ENCODE data around the gene WNK2.

Gene WNK2

DNA sequence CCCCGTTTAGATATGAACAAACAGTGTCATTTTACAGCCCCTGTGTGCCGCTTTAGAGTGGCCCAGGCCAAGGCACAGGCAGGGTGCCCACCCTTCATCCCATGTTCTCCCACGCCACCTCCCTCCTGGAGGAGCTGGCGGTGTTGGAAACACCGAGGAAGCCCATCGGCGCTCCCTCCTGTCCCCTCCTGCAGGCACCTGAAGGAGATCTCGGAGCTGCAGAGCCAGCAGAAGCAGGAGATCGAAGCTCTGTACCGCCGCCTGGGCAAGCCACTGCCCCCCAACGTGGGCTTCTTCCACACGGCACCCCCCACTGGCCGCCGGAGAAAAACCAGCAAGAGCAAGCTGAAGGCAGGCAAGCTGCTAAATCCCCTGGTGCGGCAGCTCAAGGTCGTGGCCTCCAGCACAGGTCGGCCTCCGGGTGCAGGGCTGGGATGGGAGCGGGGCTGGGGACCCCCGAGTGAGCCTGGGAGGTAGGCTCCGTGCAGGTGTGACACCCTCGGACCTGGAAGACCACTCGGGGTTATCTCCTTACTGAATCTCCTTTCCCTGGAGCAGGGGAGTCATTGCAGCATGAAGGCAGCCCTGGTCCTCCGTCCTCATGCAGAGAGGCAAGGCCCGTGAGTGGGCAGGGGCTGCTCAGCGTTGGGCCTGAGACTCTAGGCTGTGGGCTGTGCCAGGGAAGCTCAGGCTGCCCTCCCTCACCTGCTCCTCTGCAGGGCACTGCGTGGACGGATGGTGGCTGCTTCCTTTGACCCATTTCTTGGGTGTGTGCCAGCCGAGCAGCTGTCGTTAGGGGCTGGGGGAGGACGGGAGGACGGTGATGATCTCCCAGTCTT lies 113.9 kb downstream of the WNK2 start:
- peak; percentile 38 for DNase-seq

DNA sequence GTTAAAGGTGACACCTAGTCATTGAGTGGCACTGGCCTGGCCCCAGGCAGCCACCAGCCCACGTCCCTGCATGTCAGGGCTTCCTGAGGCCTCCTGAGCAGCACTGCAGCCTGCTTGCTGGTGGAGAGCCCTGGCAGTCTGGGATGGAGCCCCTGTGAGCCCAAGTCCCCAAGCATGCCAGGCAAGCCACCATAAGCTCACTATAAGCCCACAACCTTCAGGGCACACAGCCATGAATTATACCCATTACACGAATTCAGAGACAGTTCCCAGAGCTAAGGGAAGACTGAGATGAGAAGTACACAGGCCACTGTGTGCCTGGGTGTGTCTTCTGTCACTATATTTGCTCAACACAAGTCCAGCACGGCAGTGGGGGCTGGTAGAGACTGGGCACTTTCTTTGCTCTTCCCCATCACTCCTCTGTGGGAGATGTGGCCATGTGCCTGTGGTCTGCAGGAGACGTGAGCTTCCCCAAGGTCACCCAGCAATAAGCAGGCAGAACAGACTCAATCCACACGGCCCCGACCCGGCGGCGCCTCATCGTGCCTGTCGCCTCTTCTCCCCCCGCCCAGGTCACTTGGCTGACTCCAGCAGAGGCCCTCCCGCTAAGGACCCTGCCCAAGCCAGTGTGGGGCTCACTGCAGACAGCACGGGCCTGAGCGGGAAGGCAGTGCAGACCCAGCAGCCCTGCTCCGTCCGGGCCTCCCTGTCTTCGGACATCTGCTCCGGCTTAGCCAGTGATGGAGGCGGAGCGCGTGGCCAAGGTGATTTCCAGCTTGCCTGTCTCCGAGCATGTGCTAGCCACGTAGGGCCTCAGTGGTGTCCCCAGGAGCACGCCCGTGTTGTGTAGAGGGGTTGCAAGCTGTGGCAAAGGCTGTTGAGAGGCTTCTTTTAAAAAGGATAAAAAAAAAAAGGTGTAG lies 114.8 kb downstream of the WNK2 start:
- no peak for DNase-seq

DNA sequence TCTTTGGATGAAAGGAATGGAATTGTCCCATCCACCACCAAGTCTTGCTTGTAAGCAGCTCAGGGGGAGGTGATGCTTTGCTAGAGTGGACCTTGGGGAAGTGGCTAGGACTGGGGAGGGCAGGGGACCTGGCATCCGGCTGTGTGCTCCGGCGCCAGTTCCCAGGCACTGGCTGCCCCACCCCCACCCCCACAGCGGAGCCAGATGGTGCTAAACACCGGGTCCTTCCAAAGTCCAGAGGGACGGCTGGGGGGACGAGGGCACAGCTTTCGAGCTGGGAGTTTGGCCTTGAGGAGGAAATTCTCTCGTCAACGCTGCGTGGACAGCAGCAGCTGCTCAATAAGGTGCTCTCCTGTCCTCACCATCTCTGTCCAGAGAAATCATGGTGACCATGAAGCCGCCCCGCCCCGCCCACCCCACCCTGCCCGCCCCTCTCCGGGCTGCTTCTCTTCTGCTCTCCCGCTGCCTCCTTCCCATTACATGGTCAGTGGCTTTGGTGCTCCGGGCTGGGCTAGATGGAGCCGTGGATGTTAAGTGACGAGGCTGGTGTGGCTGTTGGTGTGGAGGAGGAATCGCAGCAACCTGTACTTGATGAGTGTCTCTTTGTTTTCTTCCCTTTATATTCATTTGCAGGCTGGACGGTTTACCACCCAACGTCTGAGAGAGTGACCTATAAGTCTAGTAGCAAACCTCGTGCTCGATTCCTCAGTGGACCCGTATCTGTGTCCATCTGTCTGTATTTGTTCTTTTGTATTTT lies 115.7 kb downstream of the WNK2 start:
- DNase-seq, result no peak

DNA sequence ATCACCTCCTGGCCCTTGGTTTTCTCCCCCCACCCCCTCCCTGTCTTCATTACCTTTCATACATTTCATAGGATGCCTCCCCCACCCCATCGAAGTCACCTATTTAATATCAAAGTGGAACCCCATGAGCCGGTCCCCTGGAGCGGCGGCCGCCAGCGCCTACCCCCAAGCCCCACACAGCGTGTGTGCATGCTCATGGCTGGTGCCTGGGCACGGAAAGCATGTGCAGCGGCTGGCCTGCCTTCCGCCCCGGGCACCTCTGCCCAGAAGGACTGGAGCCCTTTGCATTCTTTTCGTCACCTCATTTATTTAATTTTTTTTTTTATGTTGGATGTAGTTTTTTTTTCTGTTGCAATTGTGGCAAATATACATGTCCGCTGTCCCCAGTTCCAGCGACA lies 116.2 kb downstream of the WNK2 start:
- no peak for DNase-seq

DNA sequence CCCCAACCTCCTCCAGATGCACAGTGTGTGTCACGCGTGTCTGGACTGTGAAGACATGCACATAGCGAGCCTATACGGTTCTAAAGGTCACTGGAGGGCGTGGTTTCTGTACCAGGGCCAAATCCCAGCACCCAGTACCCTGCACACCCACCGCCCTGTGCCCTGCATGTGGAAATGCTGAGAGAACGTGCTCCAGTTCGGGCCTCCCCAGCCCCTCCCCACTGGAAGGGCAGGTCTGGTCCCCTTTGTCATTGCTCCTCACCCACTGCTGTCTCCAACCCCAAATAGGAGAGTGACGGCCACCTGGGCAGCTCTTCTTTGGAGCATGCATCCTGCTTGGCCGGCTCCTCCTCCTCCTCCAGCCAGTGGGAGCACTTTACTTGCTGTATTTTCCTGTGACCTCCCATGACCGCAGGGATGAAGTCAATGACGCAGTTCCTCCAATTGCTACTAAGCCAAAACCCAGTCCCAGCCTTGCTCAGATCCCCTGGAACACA lies 116.7 kb downstream of the WNK2 start:
- no peak for DNase-seq

DNA sequence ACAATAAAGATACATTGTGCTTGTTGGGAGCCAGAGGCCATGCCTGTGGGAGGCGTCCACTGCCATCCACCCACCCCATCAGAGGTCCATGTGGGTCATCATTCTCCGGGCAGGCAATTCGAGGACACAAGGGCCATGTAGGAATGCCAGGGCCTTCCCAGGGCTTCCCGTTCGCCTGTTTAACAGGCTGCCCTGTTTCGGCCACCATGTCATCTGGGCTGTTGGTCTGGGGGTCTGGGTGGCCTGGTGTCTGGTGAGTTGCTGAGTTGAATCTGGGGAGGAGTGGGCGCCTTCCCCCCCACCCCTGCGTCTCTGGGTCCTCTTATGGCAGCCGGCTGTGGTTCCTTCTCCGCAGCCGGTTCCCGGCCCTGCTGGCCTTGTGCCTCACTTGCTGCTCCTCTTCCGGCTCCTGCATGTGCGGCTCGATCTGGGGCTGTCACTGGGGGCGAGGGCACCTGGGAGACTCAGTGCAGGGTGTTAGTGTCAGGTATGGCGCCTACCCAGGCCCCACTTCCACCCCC lies 117.4 kb downstream of the WNK2 start:
- DNase-seq, result no peak

DNA sequence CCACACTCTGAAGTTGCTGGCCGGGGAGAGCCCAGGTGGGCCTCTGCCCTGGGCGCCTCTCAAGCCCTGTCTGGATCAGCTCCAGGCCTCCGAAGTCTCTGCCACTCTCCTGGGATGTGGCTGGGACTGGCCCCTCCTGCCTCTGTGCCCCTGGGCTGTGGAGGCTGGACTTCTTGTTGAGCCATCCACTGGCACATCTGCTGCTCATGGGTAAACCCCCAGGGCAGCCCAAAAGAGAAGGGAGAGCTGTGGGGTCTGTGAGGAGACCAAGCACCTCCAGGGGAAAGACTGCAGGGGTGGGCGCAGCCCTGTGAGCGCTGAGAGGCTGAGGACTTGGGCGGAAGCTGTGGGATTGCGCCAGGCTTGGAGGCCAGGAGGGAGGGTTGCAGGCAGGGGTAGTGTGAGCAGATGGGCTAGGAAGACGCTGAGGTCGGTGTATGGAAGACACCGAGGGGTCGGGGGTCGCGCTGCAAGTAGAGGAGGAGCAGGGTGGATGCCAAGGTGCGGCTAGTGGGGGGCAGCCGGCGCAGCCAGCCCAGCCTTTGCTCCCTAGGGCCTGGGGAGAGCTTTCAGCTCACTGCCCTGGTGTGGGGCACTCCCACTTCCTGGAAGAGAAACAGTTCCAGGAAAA lies 118.1 kb downstream of the WNK2 start:
- no peak for DNase-seq

DNA sequence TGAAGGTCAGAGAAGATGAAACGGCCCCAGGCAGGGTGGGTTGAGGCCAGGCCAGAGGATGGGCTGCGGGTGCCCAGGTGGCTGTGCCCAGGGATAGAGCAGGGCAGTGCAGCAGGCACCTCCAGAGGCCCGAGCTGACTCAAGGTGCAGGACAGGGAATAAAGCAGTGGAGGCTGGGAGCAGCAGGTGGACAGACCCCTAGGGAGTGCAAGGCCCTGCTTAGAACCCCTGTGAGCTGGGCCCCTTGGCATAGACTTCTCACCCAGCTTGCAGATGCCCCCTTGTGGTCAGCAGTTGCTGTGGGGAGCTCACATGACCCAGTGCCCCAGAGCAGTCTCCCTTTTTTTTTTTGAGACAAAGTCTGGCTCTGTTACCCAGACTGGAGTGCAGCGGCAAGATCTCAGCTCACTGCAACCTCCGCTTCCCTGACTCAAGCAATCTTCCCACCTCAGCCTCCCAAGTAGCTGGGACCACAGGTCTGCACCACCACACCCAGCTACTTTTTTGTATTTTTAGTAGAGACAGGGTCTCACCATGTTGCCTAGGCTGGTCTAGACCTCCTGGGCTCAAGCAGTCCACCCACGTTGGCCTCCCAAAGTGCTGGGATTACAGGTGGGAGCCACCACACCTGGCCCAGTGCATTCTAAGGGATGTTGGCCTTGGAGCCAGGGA lies 118.8 kb downstream of the WNK2 start:
- DNase-seq, result peak; percentile 68

DNA sequence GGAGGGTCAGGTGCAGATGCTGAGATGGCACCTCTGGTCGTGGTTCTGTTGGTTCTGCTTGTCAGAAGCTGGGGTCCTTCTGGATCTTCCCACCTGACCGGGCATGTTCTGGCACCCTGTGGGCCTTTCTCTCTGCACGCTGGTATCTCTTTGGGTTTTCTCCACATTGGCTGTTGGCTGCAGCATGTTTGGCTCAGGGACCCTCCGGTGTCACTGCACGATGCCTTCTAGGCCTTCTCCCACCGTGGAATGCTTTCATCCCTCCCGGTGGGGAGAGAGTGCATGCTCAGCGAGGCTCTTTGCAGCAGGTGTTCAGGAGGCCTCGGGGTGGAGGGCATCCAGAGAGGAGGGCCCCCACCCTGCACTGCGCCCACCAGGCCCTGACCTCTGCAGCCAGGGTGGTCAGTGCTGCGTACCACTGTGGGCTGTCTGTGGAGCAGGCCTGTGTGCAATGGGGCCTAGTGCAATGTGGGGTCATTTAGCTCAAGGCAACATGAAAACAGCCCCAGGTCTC lies 119.4 kb downstream of the WNK2 start:
- no peak for DNase-seq

DNA sequence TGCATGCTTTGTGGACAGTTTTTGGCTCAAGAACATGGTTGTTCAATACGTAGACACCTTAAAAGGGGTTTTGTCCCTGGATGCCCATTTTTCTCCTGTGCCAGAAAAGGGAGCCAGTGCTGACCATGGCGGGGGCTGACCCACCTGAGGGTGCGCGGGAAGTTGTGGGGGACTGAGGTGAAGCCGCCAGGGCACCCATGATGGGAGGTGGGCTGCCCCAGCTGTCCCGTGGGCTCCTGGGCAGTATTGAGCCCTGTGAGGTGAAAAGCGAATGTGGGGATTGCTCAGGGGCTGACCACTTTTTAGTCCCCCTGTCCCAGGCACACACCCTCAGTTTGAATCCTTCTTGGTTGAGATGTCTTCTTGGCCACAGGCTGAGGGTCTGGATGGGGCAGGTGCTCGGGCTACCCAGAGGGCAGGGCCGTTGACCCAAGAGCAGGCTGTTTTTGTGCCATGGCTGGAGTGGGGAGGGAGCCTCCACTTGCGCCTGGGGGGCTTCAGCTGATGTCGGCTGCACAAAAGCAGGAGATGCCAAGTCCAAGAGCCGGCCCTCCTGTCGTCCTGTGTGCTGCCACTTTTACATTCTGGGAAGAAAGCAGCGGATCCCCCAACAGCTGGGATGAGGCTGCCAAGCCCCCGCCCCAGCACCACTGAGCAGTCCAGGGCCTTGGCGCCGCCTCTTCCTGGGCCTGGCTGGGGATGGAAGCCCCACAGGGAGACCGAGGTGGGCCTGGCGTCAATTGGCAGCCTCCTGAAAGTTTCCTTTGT lies 120.1 kb downstream of the WNK2 start:
- DNase-seq, result no peak

DNA sequence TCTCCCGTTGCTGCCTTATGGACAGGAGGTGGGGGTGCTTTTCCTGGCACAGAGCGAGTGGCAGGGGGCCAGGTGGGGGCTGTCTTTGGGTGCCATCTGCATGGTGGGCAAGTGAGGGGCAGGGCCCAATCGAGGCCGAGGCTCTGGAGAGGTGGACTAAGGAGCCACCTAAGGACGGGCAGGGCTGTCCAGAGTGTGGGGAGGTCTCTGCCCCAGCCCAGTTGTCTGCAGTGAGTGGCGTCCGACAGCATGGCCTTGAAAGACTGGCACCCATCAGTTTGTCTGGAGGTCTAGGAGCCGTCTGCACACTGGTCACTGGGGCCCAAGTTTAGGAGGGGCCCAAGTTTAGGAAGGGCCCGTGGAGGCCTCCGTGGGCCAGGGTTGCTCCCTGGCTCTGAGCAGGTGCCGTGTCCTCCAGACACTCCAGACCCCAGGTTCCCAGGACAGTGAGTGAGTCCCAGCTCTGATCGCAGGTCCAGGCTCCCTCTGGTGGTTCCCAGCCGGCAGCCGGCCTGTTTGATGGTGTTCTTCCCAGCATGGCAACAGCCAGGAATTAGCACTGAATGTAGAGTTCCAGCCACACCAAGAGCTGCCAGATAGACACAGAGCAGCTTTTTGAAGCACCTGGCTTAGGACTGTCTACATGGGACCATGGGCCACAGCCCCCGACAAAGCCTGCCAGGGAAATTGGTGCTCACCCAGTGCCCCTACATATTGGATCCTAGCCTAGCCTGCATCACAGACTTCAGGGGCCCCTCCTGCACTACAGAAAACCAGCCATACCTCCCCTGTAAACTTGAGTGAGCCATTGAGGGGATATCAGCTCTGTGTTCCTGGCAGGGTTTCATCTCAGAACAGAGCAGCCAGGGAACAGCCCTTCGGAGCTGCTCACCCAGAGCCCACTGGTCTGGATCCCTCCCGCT lies 120.9 kb downstream of the WNK2 start:
- DNase-seq, result peak; percentile 21

DNA sequence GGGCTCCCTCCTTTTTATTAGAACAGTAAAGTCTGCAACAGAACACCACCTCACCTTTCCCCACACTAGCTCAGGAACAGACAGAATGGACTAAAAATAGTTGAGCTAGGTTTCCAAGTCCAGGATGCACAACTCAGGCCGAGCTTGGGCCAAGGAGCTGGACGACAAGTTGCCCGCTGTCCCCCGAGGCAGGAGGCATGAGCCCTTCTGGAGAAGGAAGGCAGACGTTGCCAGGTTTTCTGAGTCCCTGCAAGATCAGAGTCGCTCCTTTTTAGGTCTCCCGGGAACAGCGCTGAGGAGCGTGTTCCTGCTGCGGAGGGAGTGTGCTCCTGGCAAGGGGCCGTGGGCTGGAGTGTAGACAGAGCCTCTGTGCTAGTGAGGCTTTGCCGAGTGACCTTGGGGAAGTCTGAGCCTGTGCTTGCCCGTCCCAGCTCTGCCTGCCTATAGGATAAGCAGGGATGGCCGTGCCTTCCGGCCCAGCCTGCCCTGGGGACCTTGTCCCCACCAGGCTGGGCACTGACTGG lies 121.6 kb downstream of the WNK2 start:
- no peak for DNase-seq

DNA sequence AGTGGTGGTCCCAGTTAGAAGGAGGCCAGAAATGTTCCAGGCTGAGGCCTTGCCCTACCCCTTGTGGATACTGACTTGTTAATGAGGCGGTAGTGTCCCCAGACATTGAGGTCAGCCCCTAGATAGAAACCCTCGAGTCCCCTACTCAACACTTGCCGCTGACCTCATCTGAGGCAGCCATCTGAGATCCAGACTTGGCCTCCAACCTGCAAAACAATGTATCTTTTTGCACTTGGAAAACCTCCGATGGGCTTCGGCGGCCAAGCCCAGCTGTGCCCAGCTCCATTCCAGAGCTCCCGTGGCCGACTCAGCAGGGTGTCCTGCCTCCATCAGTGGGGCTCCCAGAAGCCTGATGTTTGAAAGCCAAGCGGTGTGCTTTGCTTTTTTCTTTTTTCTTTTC lies 122.1 kb downstream of the WNK2 start:
- DNase-seq, result no peak

DNA sequence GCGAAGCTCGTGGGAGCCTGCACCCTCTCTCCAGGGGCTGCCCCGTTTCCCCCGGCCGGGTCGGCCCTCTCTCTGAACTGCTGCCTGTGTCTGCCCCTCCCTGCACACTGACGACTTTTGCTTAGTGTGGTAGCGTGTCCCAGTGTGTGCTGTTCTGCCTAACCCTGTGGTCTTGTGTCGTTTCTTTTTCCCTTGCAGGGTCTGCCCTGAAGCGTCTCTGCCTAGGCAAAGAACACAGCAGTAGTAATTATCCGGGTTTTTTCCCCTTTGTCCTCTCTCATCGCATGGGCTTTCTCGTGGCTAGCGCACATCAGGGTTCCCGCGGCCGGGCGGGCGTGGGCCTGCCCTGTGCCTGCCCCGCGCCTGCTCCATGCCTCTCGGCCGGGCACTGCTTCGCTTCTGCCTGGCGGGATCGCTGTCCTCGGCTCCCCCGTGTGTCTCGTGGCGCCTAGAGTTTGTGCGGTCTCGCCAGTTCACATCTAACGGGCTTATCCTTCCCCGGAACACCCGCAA lies 122.7 kb downstream of the WNK2 start:
- no peak for DNase-seq

DNA sequence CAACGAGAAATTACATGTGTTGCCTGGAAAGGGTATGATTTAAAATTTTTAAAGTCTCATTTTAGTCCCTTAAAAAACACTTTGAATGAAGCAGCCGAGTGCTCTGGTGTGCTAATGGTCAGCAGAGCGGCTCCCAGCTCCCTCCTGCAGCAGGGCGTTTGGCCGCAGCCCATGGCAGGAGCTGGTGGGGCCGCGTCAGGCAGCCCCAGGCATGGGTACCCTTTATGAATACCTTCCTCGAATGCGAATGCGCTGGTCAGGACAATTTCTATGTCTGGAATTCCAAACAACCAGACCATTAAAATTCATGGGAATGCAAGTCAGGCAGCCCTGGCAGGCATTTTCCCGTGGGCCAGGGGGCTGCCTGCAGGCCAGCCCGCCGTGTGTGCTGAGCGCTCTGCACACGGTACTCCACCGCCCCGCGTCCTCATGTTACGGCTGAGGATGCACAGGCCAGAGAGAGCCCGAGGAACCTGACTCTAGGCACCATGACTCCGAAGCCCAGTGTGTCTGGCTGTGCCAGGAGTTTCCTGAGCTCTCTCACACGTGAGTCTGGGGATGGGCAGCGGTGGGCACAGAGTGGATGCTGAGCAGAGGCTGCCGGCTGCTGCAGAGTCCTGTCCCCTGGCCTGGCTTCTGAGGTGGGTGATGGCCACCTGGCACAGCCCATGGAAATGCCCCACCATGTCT lies 123.7 kb downstream of the WNK2 start:
- no peak for DNase-seq

DNA sequence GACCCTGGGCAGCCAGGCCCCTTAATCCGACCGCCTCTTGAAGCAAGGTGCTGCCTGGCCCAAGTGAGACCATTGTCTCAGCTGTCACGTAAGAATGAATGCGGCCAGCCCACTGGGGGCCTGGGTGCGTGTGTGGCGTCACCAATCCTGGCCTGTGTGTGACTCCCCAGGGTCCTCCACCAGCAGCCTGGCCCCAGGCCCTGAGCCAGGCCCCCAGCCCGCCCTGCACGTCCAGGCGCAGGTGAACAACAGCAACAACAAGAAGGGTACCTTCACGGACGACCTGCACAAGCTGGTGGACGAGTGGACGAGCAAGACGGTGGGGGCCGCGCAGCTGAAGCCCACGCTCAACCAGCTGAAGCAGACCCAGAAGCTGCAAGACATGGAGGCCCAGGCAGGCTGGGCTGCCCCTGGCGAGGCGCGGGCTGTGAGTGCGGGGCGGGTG lies 124.2 kb downstream of the WNK2 start:
- DNase-seq, result no peak

DNA sequence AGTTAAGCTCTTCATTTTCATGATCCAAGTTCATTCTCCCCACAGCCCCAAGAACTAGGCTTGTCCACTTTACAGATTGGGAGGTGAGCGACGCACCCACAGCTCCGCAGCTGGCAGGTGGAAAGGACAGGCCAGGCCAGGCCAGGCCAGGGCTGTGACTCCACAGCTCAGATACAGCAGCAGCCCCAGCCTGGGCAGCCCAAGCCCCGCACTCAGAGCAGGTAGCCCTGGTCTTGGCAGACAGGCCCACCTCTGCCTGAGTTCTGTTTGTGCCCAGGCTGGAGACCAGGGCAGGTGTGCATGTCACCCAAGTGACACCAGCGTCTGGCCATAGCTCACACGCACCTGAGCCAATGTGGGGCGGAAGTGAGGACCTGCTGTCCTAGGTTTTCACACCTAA lies 124.7 kb downstream of the WNK2 start:
- no peak for DNase-seq

DNA sequence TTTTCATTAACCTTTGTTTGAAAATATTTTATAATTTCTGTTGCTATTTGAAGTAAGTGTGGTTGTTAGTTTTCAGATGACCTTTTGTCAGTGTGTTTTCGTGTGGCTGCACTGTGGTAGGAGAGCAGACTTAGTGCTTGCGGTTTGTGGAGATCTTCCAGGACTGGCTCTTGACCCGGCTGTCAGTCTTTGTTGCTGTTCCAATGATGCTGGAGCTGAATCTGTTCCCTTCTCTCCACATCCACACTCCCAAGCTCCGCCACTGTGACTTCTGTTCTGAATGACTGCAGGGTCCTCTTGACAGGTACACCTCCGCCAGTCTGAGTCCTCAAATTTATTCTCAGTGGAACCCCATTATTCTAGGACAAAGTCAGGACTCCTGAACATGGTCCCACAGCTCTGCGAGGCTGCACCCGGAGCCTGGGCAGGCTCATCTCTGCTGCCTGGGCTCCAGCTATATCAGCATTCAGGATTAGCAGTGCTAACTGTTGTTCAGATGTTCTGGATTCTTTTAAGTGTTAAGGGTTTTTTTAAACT lies 126.0 kb downstream of the WNK2 start:
- DNase-seq, result no peak
